Measurements from ENCODE around the gene KCND2.
"Not testable (repeated sequence)": the region's sequence is repeated elsewhere in the genome, so short reads cannot be mapped to it uniquely, and the experiment has no call there.

The KCND2 gene

GRCh38 chr7:120502132-120502531 lies 229.2 kb downstream of the KCND2 start:
- DNase-seq (ENCODE audit: low spot score) = no peak

GRCh38 chr7:120502825-120503224 lies 229.8 kb downstream of the KCND2 start:
- DNase-seq (ENCODE audit: low spot score) = no peak

GRCh38 chr7:120504386-120504785 lies 231.4 kb downstream of the KCND2 start:
- no peak for DNase-seq (ENCODE audit: low spot score)

GRCh38 chr7:120505770-120506169 lies 232.8 kb downstream of the KCND2 start:
- DNase-seq (ENCODE audit: low spot score) = no peak

GRCh38 chr7:120512701-120513100 lies 239.7 kb downstream of the KCND2 start:
- no peak for DNase-seq (ENCODE audit: low spot score)

- DNase-seq (ENCODE audit: low spot score) = no peak
Measured at GRCh38 chr7:120519224-120519623, 246.2 kb downstream of the KCND2 start.

GRCh38 chr7:120521761-120522737 lies 249.1 kb downstream of the KCND2 start:
- DNase-seq (ENCODE audit: low spot score) = no peak

GRCh38 chr7:120523985-120524384 lies 251.0 kb downstream of the KCND2 start:
- no peak for DNase-seq (ENCODE audit: low spot score)

GRCh38 chr7:120526902-120527509 lies 254.0 kb downstream of the KCND2 start:
- no peak for DNase-seq (ENCODE audit: low spot score)

- DNase-seq (ENCODE audit: low spot score) = no peak
Measured at GRCh38 chr7:120529736-120530135, 256.8 kb downstream of the KCND2 start.

- no peak for DNase-seq (ENCODE audit: low spot score)
Measured at GRCh38 chr7:120538335-120538734, 265.4 kb downstream of the KCND2 start.

GRCh38 chr7:120539321-120539720 lies 266.3 kb downstream of the KCND2 start:
- peak; percentile 13 for DNase-seq (ENCODE audit: low spot score)

- DNase-seq (ENCODE audit: low spot score) = no peak
Measured at GRCh38 chr7:120547605-120548004, 274.6 kb downstream of the KCND2 start.

GRCh38 chr7:120550494-120551048 lies 277.6 kb downstream of the KCND2 start:
- peak; percentile 25 for DNase-seq (ENCODE audit: low spot score)

GRCh38 chr7:120553491-120553890 lies 280.5 kb downstream of the KCND2 start:
- DNase-seq (ENCODE audit: low spot score) = no peak

- DNase-seq (ENCODE audit: low spot score) = peak; percentile 68
Measured at GRCh38 chr7:120554960-120555571, 282.1 kb downstream of the KCND2 start.

GRCh38 chr7:120564145-120564544 lies 291.2 kb downstream of the KCND2 start:
- no peak for DNase-seq (ENCODE audit: low spot score)

- DNase-seq (ENCODE audit: low spot score) = no peak
Measured at GRCh38 chr7:120567204-120567603, 294.2 kb downstream of the KCND2 start.

GRCh38 chr7:120578657-120579056 lies 305.7 kb downstream of the KCND2 start:
- not testable (repeated sequence) for DNase-seq (ENCODE audit: low spot score)

GRCh38 chr7:120582916-120583315 lies 309.9 kb downstream of the KCND2 start:
- DNase-seq (ENCODE audit: low spot score) = no peak

GRCh38 chr7:120583899-120584586 lies 311.1 kb downstream of the KCND2 start:
- DNase-seq (ENCODE audit: low spot score) = peak; percentile 87

GRCh38 chr7:120586571-120586970 lies 313.6 kb downstream of the KCND2 start:
- DNase-seq (ENCODE audit: low spot score) = no peak

Measured in GM03348 (cell line).